Stimulated activated naive CD8-positive, alpha-beta T cell treated with anti-CD3 and anti-CD28 coated beads, Interleukin-15, Interleukin-2, amounts not matched to agents 100 ng/mL and 50 ng/mL, for 24 hours (primary cell): Measurements from ENCODE around the gene ORC1.

Experiments
- H3K27ac Mint-ChIP-seq: one replicate; pipeline ENCODE4 v1.8.0; 2021; ENCODE audit warnings: mild to moderate bottlenecking, mixed read lengths
- H3K27me3 Mint-ChIP-seq: one replicate; pipeline ENCODE4 v1.8.0; 2021; ENCODE audit warnings: mixed read lengths
- H3K36me3 Mint-ChIP-seq: one replicate; pipeline ENCODE4 v1.8.0; 2021; ENCODE audit warnings: low read depth, mixed read lengths
- H3K4me1 Mint-ChIP-seq: one replicate; pipeline ENCODE4 v1.8.0; 2021; ENCODE audit warnings: low read depth, mixed read lengths
- H3K4me3 Mint-ChIP-seq: one replicate; pipeline ENCODE4 v1.8.0; 2021; ENCODE audit warnings: mild to moderate bottlenecking, mixed read lengths
- H3K9me3 Mint-ChIP-seq: one replicate; pipeline ENCODE4 v1.8.0; 2021; ENCODE audit warnings: mixed read lengths

The ORC1 gene

DNA sequence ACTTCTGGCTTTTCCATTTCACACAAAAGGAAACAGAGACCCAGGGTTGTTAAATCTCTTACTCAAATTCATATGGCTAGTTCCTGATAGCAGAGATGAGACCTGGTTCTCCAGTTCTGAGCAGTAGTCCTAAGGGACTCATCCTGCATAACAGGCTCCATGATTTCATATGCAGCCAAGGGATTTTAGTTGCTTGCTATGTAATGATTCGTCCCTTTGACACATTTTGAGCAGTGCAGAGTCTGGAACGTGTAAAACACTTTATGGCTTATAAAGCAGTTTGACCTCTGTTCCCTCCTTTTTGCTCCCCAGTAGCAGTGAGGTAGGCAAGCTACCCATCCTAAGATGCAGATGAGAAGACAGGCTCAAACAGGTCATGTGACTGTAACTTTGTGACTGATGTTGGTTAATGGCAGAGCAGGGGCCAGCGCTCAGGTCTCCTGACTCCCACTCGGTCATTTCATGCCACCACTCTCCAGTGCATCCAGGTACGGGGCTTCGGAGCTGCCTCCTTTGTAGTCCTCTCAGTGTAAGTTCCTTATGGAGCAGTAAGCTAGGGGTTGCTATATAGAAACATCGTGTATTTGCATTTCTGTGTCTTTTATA, 62.5 kb downstream of the ORC1 start:
- Mint-ChIP-seq H3K36me3 (no peaks in the 10 kb centered on the region), H3K4me1 (no peaks in the 10 kb centered on the region), H3K9me3 (no peaks in the 10 kb centered on the region), H3K27ac (no peak overlapping the region), H3K27me3 (no peaks in the 10 kb centered on the region), H3K4me3 (no peak overlapping the region)

DNA sequence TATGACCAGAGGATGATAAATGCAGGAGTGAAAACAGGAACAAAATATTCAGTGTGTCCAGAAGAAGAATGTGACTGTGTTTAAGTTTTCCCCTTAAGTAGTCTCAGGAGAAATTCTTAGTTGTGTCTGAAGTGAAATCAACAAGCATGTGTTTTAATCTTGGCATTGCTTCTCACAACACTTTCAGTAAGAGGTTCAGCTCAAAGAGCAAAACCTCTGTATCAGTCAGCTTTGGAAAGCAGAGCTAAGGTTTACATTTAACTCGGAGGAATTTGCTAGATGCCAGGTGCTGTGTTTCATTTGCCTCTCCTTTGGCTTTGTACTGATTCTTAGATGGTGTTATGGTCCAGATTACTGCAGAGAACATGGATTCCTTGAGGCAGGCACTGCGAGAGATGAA, 66.8 kb downstream of the ORC1 start:
- H3K9me3 Mint-ChIP-seq = no peaks in the 10 kb centered on the region
- H3K4me1 Mint-ChIP-seq = no peaks in the 10 kb centered on the region
- no peak overlapping the region for H3K27ac Mint-ChIP-seq
- H3K4me3 Mint-ChIP-seq = no peak overlapping the region
- H3K27me3 Mint-ChIP-seq = no peaks in the 10 kb centered on the region
- H3K36me3 Mint-ChIP-seq = peaks cover 9% of the 10 kb centered on the region

DNA sequence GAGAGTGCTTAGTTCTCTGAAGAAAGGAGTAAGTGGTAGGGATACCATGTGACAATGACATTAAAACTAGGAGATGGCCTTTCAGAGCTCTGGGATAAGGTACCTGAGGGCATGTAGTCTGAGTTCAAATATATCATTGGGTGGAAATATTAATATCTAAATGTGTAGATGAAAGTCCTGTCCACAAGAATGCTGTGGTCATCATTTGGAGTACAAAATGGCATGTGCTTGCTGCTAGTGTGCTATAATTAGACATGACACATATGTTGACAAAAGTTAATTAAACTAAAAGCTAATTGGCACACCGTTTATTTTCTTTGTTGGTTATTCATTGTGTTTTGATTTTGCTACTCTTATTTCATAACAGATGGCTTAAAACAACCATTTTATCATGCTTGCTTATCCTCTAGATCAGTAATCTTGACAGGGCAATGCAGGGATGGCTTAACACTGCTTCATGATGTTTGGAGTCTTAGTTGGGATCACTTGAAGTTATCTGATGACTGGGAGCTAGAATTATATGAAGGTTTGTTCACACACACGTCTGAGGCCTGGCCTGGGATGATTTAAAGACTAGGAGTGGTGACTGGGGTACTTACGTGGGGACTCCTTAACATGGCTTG, 69.2 kb downstream of the ORC1 start:
- Mint-ChIP-seq H3K4me1 (no peaks in the 10 kb centered on the region), H3K27me3 (no peaks in the 10 kb centered on the region), H3K9me3 (no peaks in the 10 kb centered on the region), H3K4me3 (no peak overlapping the region), H3K27ac (no peak overlapping the region), H3K36me3 (peaks cover 9% of the 10 kb centered on the region)

GRCh38 chr1:52332411-52332810, 71.8 kb downstream of the ORC1 start:
- Mint-ChIP-seq H3K27ac (no peak overlapping the region), H3K36me3 (peaks cover 9% of the 10 kb centered on the region), H3K4me3 (no peak overlapping the region), H3K4me1 (no peaks in the 10 kb centered on the region), H3K27me3 (no peaks in the 10 kb centered on the region), H3K9me3 (no peaks in the 10 kb centered on the region)

DNA sequence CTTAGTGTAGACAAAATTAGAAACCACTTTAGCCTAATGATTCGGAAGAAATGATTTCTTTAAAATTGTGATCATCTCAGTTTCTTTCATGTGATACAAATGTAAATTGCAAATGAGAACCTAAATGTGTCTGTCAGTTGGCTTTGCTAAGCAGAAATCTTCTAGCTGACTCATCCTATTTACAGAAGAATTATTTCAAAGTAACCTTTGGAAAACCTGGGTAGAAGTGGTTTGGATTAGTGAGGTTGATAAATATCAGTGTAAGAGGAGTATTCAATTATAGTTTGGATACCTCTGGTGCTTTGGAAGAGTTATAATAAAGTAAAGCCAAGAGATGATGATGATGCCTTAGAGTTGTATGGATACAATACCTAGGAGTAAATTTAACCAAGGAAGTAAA, 75.6 kb downstream of the ORC1 start:
- Mint-ChIP-seq H3K36me3 (no peaks in the 10 kb centered on the region), H3K4me1 (no peaks in the 10 kb centered on the region), H3K4me3 (no peak overlapping the region), H3K27ac (no peak overlapping the region), H3K27me3 (no peaks in the 10 kb centered on the region), H3K9me3 (no peaks in the 10 kb centered on the region)

- no peak overlapping the region for H3K27ac Mint-ChIP-seq
- no peaks in the 10 kb centered on the region for H3K27me3 Mint-ChIP-seq
- no peaks in the 10 kb centered on the region for H3K4me1 Mint-ChIP-seq
- no peaks in the 10 kb centered on the region for H3K9me3 Mint-ChIP-seq
- no peaks in the 10 kb centered on the region for H3K36me3 Mint-ChIP-seq
- no peak overlapping the region for H3K4me3 Mint-ChIP-seq
Observed at GRCh38 chr1:52325786-52326185, 78.4 kb downstream of the ORC1 start.

DNA sequence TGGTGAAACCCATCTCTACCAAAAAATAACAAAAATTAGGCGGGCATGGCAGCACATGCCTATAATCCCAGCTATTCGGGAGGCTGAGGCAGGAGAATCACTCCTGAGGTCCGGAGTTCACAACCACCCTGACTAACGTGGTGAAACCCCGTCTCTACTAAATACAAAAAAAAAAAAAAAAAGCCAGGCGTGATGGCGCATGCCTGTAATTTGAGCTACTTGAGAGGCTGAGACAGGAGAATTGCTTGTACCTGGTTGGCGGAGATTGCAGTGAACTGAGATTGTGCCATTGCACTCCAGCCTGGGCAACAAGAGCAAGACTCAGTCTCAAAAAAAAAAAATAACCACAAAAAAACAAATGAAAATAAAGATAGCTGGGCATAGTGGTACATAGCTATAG, 80.5 kb downstream of the ORC1 start:
- no peak overlapping the region for H3K4me3 Mint-ChIP-seq
- H3K4me1 Mint-ChIP-seq = no peaks in the 10 kb centered on the region
- no peaks in the 10 kb centered on the region for H3K27me3 Mint-ChIP-seq

More for the DNA sequence above, 80.5 kb downstream of the ORC1 start:
- no peaks in the 10 kb centered on the region for H3K36me3 Mint-ChIP-seq
- H3K27ac Mint-ChIP-seq = no peak overlapping the region
- H3K9me3 Mint-ChIP-seq = no peaks in the 10 kb centered on the region
